NOMO-1 treated with dmso at 0.1 percent for 144 hours (cell line): ENCODE results near the gene LAMA2.

Source experiments
- DNase-seq: peaks from one replicate; lab custom pipeline; 2025; ENCODE audit not compliant: unreplicated experiment; lab: John Stamatoyannopoulos, UW

The LAMA2 gene

DNA sequence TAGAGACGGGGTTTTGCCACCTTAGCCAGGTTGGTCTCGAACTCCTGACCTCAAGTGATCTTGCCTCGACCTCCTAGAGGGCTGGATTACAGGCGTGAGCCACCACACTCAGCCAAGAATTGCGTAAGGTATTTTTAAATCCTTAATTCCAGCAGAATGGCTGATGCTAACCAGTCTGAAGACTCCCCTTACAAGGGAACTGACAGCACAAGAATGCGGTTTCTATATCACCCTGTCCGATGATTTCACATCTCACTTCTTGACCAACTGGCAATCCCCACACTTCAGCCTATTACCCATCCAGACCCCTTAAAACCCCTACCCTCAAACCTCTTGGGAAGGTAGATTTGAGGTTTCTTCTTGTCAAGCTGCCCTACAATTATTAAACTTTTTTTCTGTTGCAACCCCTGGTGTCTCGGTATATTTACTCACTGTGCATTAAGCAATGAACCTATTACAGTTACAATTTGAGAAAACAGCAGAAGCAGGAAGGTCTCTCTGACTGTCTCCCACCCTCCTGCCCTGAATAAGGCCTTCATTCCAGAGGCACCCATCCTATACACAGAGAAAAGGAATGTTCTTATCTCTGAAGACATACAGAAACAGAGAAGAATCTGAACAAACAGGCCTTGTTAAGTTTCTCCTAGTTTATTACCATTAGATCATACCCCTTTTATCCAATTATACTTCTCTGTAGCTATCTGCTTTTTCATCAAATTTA, 662.1 kb downstream of the LAMA2 start:
- DNase-seq = no peak

DNA sequence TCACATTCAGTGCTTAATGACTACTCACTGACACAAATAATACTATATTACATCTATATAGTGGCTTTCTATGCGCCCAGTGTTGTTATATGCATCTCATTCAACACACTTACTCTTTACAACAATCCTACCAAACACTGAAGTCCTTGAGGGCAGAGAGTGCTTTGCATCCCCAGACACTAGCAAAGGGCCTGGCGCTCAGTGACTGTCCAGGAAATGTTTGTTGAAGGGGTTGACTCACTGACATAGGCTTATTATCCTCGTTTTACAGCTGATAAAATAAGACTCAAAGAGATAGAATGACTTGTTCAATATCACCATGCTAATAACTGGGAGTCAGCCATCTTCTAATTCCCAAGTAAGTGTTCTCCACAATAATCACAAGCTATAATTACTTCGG, 663.8 kb downstream of the LAMA2 start:
- DNase-seq = no peak

DNA sequence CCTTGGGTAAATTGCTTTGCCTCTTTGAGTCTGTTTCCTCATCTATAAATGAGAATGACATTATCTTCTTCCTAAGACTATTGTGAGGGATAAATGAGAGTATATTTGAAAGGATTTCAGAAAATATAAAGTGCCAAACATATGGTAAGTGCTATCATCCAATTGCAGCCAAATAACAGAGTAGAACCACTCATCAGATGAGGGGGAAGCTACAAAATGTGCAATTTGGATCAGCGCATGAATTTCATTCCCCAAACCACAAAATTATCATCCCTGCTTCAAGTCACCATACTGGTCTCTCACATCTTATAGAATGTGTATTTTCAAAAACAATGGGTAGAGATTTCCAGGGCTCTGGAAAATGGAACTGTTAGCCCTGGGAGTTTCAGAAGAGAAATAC, 668.5 kb downstream of the LAMA2 start:
- no peak for DNase-seq

DNA sequence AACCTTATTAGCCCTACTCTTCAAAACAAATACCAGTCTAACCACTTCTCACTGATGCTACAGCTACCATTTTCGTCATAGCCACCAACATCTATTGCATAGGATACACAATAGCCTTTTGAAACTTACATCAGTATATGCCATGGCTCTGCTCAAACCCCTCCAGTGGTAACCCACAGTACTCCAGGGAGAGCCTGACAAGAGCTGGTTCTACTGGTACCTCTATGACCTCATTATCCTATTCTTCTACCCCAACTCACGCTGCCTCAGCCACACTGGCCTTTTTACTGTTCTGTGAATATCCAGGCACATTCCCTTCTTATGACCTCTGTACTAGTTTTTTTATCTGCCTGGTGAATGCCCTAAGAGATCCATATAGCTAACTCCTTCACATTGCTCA, 669.5 kb downstream of the LAMA2 start:
- no peak for DNase-seq

DNA sequence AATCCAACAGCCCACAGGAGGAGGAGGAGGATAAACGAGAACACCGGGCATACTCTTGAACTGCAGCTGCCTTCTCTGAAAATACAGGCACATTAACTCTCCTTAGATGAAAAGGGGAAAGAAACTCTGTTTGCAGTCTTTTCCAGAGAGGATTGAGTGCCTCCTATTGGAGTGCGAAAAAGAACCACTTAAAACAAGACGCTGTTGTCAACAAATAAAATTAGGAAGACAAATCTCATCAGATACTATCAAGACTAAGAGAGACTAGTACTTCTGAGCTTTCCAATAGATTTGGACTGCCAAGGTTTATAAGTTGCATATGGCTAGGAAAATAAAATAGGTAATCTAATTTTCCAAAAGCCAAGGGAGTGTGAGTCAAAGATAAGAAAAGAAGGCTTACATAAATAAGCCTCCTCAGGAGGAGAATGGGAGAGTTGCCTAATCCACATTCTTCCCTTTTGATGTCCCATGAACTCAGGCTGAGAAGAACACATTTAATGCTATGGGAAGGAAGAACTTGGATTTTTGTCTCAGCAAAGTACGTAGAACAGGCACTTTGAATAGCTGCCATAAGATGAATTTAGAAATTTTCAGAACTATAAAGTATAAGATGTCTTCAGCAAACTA, 672.4 kb downstream of the LAMA2 start:
- no peak for DNase-seq

DNA sequence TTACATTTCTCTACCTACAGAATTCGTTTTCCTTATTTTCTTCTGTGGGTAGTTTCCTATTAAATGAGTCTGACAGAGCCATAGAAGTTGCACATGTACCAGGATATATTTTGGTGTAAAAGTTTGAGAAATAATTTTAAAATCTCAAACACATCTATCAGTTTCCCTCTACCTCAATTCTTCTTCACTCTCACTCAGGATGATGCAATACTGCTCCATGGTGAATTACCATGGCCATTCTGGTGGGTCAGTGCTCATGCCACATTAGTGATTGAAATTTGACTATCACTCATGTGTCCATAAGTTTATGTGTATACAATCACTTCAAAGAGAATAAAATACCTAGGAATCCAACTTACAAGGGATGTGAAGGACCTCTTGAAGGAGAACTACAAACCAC, 675.3 kb downstream of the LAMA2 start:
- no peak for DNase-seq

DNA sequence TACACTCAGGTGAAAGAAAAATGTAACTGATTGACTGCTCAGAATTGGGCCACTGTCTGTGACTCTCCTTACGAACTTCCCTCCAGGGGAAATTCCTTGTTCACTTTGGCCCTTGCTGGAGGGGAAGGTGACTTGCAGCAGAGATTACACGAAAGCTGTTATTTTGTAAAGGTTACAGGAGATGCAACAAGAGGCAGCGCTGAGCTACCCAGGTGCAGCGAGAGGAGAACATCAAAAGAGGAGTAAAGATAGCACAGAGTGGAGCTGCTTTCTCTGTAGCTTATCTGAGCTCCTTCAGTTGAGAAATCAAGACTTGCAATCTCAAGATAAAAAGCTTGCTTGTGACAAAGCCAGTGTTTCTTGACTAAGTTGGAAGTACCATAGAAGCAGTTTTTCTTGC, 682.4 kb downstream of the LAMA2 start:
- no peak for DNase-seq

DNA sequence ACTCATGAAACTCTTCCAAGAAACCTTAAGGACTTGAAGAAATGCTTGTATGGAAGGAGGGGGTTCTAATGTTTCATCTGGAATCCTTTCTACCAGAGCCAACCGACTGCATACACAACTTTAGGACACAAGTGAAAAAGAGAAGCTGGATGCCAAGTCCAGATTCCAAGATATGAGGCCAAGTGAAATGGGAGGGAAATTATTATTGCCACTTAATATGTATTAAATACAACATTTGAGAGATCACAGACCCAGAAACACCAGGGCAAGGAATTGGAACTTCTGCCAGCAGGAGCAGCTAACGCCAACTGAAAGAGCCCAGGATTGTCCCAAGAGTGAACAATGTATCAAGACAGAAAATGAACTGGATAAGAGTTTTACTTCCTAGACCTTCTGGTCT, 682.9 kb downstream of the LAMA2 start:
- DNase-seq = no peak
